HepG2 (cell line): ENCODE results near the gene MFRP. TPM values are rescaled to one million over a fixed set of nuclear protein-coding genes. Genes with fewer than 3 reads are reported as not detected.

ENCODE experiments used
- CBFB ChIP-seq: sonication (generic); formaldehyde crosslinking; IDR thresholded peaks from 2 replicates; pipeline ENCODE4 v1.4.0; 2020; ENCODE audit warnings: missing genetic modification reagents
- CHD4 ChIP-seq: fragments of 200-600 bp; sonication (generic); IDR thresholded peaks from 2 replicates; pipeline ENCODE4 v1.7.0; 2017; ENCODE audit warnings: mild to moderate bottlenecking, low read length, borderline replicate concordance
- DNMT1 ChIP-seq: sonication (generic); formaldehyde crosslinking; IDR thresholded peaks from 2 replicates; pipeline ENCODE4 v1.5.1; 2020; ENCODE audit warnings: mild to moderate bottlenecking, missing genetic modification reagents
- IRX3 ChIP-seq: sonication (generic); formaldehyde crosslinking; IDR thresholded peaks from 2 replicates; pipeline ENCODE4 v1.8.1; 2023; ENCODE audit warnings: mild to moderate bottlenecking, low read depth, missing genetic modification reagents, borderline replicate concordance
- JARID2 ChIP-seq: sonication (generic); formaldehyde crosslinking; IDR thresholded peaks from 2 replicates; pipeline ENCODE4 v1.8.1; 2023; ENCODE audit warnings: missing genetic modification reagents, inconsistent platforms; ENCODE audit not compliant: insufficient replicate concordance
- NFE2L2 ChIP-seq: fragments of 150-350 bp; IDR thresholded peaks from 2 replicates; pipeline ENCODE4 v1.6.1; 2014; ENCODE audit warnings: low read length
- SNAPC2 ChIP-seq: sonication (generic); formaldehyde crosslinking; IDR thresholded peaks from 2 replicates; pipeline ENCODE4 v1.8.1; 2022; ENCODE audit warnings: mild to moderate bottlenecking, missing genetic modification reagents
- TCF12 ChIP-seq, 2 experiments: fragments of 450-650 bp in 1 of 2; sonication (generic) in 1 of 2; formaldehyde crosslinking in 1 of 2; IDR thresholded peaks; 2 replicates each; pipeline versions ENCODE4 v1.6.1 to v1.8.0; 2017 to 2022; ENCODE audit warnings: antibody characterized with exemption in 1 of 2, mild to moderate bottlenecking in 1 of 2, missing genetic modification reagents in 1 of 2, moderate library complexity in 1 of 2
- TEAD3 ChIP-seq: optimal IDR thresholded peaks from 2 replicates; pipeline ENCODE3; 2016; ENCODE audit warnings: borderline replicate concordance
- ZBTB21 ChIP-seq: sonication (generic); formaldehyde crosslinking; IDR thresholded peaks from 2 replicates; pipeline ENCODE4 v1.4.0; 2020; ENCODE audit warnings: missing genetic modification reagents
- ZBTB39 ChIP-seq: sonication (generic); formaldehyde crosslinking; IDR thresholded peaks from 2 replicates; pipeline ENCODE4 v1.5.0; 2020; ENCODE audit warnings: missing genetic modification reagents
- ZFP90 ChIP-seq: sonication (generic); formaldehyde crosslinking; IDR thresholded peaks from 2 replicates; pipeline ENCODE4 v1.8.0; 2022; ENCODE audit warnings: missing genetic modification reagents, mild to moderate bottlenecking, inconsistent platforms, borderline replicate concordance
- ZGPAT ChIP-seq: IDR thresholded peaks from 2 replicates; pipeline ENCODE4 v1.6.1; 2016; ENCODE audit warnings: mild to moderate bottlenecking
- ZNF18 ChIP-seq: sonication (generic); formaldehyde crosslinking; IDR thresholded peaks from 2 replicates; pipeline ENCODE4 v1.8.0; 2022; ENCODE audit warnings: mild to moderate bottlenecking, missing genetic modification reagents; ENCODE audit not compliant: insufficient replicate concordance
- ZNF558 ChIP-seq: sonication (generic); formaldehyde crosslinking; IDR thresholded peaks from 2 replicates; pipeline ENCODE4 v1.9.0; 2022; ENCODE audit warnings: mild to moderate bottlenecking, missing genetic modification reagents, borderline replicate concordance
- ZNF687 ChIP-seq: sonication (generic); formaldehyde crosslinking; IDR thresholded peaks from 2 replicates; pipeline ENCODE4 v1.5.1; 2020; ENCODE audit warnings: mild to moderate bottlenecking, missing genetic modification reagents, moderate library complexity
- polyA plus RNA-seq, 8 experiments: library from polyadenylated mRNA; depleted of rRNA in 3 of 8; stranded (reverse) in 7 of 8; unstranded in 1 of 8; fragments of >200 nt; fragmentation: Illumina TruSeq in 4 of 8; extraction: Trizol in 4 of 8; gene quantifications; 2 replicates each; pipeline versions ENCODE4 v1.2.1 to v1.2.3, GENCODE V29; 2011 to 2016; ENCODE audit warnings: low read depth in 4 of 8, missing spikeins in 1 of 8, mixed read lengths in 1 of 8; ENCODE audit not compliant: insufficient read depth in 1 of 8
- total RNA-seq, 5 experiments: library from RNA; depleted of rRNA; stranded (reverse); fragments of >200 nt; fragmentation: Illumina TruSeq; extraction: Trizol; gene quantifications; 2 replicates each; pipeline ENCODE4 v1.2.3, GENCODE V29; 2016; ENCODE audit warnings: low read depth in 1 of 5

Gene MFRP
- total and polyA plus RNA-seq, 2 of the 13 experiments (the other 11 are each of a cell fraction or from before 2014, with no cell fraction given), result not detected

- TF ChIP-seq ZNF558 (no peak), ZNF687 (CRISPR knock-in tag) (peak; percentile 72), TEAD3 (CRISPR knock-in tag) (no peak), NFE2L2 (no peak), ZFP90 (CRISPR knock-in tag) (no peak), ZBTB39 (CRISPR knock-in tag) (0 out of 2 replicates have a peak, but pooled peaks have one; percentile 38), DNMT1 (CRISPR knock-in tag) (no peak), CHD4 (no peak), ZNF18 (CRISPR knock-in tag) (no peak), ZGPAT (no peak), JARID2 (CRISPR knock-in tag) (no peak), SNAPC2 (CRISPR knock-in tag) (no peak), TCF12 (IDR thresholded peaks at IDR 0.05) (no peak), TCF12 (CRISPR knock-in tag; IDR thresholded peaks at IDR 0.05) (no peak), ZBTB21 (no peak), CBFB (CRISPR knock-in tag) (no peak), IRX3 (CRISPR knock-in tag) (no peak)
Observed at GRCh38 chr11:119316729-119317591, 29.5 kb downstream of the MFRP start, which contains the start of gene MCAM (continued).
